HepG2 (cell line): ENCODE results near the gene UHMK1. TPM values are rescaled to one million over a fixed set of nuclear protein-coding genes. Genes with fewer than 3 reads are reported as not detected.

Experiments
- CSRNP2 ChIP-seq: sonication (generic); formaldehyde crosslinking; conservative IDR thresholded peaks from 2 replicates; pipeline ENCODE4 v1.8.0; 2022; ENCODE audit warnings: low read depth, missing genetic modification reagents
- ELF1 ChIP-seq: sonication (generic); formaldehyde crosslinking; IDR thresholded peaks from 2 replicates; pipeline ENCODE4 v1.4.0; 2020; ENCODE audit warnings: missing genetic modification reagents
- FOXK1 ChIP-seq: sonication (generic); formaldehyde crosslinking; IDR thresholded peaks from 2 replicates; pipeline ENCODE4 v1.4.0; 2020; ENCODE audit warnings: low read depth, missing genetic modification reagents, borderline replicate concordance
- KDM1A ChIP-seq: IDR thresholded peaks from 2 replicates; pipeline ENCODE4 v1.6.1; 2016; ENCODE audit warnings: missing compliant biosample characterization
- MIER2 ChIP-seq: IDR thresholded peaks from 2 replicates; pipeline ENCODE4 v1.6.1; 2016; ENCODE audit warnings: missing biosample characterization, missing genetic modification reagents
- NFIC ChIP-seq: IDR thresholded peaks from 2 replicates; pipeline ENCODE4 v1.6.1; 2012; ENCODE audit warnings: mild to moderate bottlenecking, low read length, inconsistent platforms
- RORA ChIP-seq: sonication (generic); formaldehyde crosslinking; IDR thresholded peaks from 2 replicates; pipeline ENCODE4 v1.5.0; 2020; ENCODE audit warnings: mild to moderate bottlenecking, missing genetic modification reagents, moderate library complexity
- TERF1 ChIP-seq: sonication (generic); formaldehyde crosslinking; IDR thresholded peaks from 2 replicates; pipeline ENCODE4 v1.8.0; 2022; ENCODE audit warnings: mild to moderate bottlenecking, missing genetic modification reagents, moderate library complexity
- ZBTB10 ChIP-seq: sonication (generic); formaldehyde crosslinking; IDR thresholded peaks from 2 replicates; pipeline ENCODE4 v1.4.0; 2020; ENCODE audit warnings: missing genetic modification reagents, borderline replicate concordance
- ZFX ChIP-seq: sonication (generic); formaldehyde crosslinking; IDR thresholded peaks from 2 replicates; pipeline ENCODE4 v1.4.0; 2020; ENCODE audit warnings: mild to moderate bottlenecking, low read depth, missing genetic modification reagents, moderate library complexity
- ZNF414 ChIP-seq: sonication (generic); formaldehyde crosslinking; IDR thresholded peaks from 2 replicates; pipeline ENCODE4 v1.5.0; 2020; ENCODE audit warnings: missing genetic modification reagents
- ZNF556 ChIP-seq: sonication (generic); formaldehyde crosslinking; IDR thresholded peaks from 2 replicates; pipeline ENCODE4 v1.4.0; 2020; ENCODE audit warnings: mild to moderate bottlenecking, missing genetic modification reagents, borderline replicate concordance
- ZNF746 ChIP-seq: sonication (generic); formaldehyde crosslinking; IDR thresholded peaks from 2 replicates; pipeline ENCODE4 v1.8.0; 2022; ENCODE audit warnings: mild to moderate bottlenecking, missing genetic modification reagents
- ZNF878 ChIP-seq: sonication (generic); formaldehyde crosslinking; IDR thresholded peaks from 2 replicates; pipeline ENCODE4 v1.8.1; 2023; ENCODE audit warnings: mild to moderate bottlenecking, missing genetic modification reagents, moderate library complexity
- polyA plus RNA-seq, 8 experiments: library from polyadenylated mRNA; depleted of rRNA in 3 of 8; stranded (reverse) in 7 of 8; unstranded in 1 of 8; fragments of >200 nt; fragmentation: Illumina TruSeq in 4 of 8; extraction: Trizol in 4 of 8; gene quantifications; 2 replicates each; pipeline versions ENCODE4 v1.2.1 to v1.2.3, GENCODE V29; 2011 to 2016; ENCODE audit warnings: low read depth in 4 of 8, missing spikeins in 1 of 8, mixed read lengths in 1 of 8; ENCODE audit not compliant: insufficient read depth in 1 of 8
- total RNA-seq, 5 experiments: library from RNA; depleted of rRNA; stranded (reverse); fragments of >200 nt; fragmentation: Illumina TruSeq; extraction: Trizol; gene quantifications; 2 replicates each; pipeline ENCODE4 v1.2.3, GENCODE V29; 2016; ENCODE audit warnings: low read depth in 1 of 5
- TF ChIP-seq, protein P1 (sequence below): sonication (generic); formaldehyde crosslinking; IDR thresholded peaks from 2 replicates; pipeline ENCODE4 v1.4.0; 2020; ENCODE audit warnings: missing genetic modification reagents; ENCODE audit errors: not compliant biosample characterization
- TF ChIP-seq, protein P2 (sequence below): IDR thresholded peaks from 2 replicates; pipeline ENCODE4 v1.6.1; 2016
- TF ChIP-seq, protein P3 (sequence below): sonication (generic); formaldehyde crosslinking; IDR thresholded peaks from 2 replicates; pipeline ENCODE4 v1.4.0; 2020; ENCODE audit warnings: mild to moderate bottlenecking, missing genetic modification reagents
- TF ChIP-seq, protein P4 (sequence below): sonication (generic); formaldehyde crosslinking; IDR thresholded peaks from 2 replicates; pipeline ENCODE4 v1.4.0; 2020; ENCODE audit warnings: missing genetic modification reagents

UHMK1 gene
- total and polyA plus RNA-seq, 2 of the 13 experiments (the other 11 are each of a cell fraction or from before 2014, with no cell fraction given): 12.9 to 20.0 TPM

DNA sequence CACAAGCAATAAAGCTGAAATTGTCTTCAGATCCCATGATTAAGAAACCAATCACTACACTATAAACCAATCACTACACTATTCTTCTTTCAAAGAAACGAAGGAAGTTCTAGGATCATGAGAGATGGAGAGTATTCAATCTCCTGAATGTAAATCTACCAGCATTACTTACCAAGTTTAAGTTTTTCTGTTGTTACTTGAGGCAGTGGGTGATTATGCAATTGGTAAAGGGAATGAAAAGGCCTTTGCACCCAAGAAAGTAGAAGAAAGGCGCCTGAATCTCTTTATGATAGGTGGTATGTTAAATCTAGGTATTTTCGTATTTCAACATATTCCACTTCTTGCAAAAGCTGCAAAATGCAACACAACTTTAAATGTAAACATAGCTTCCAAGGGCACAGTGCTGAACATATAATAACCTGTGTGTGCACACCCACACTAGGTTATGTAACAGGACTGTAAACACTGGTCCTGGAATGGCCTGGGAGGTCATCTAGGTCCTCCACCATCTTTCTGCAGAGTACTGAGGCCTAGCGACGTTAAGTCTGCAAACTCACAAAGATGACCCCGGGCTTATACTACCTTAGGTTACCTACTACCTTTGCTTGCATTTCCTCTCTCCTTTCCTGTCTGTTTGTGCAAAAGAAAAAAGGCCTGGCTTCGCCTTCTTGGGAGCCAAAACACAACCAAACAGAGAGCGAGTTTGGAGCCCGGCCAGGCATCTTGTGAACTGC lies 62.9 kb downstream of the UHMK1 start (continued):
- TF ChIP-seq ZBTB10 (CRISPR knock-in tag) (no peak), CSRNP2 (CRISPR knock-in tag) (no peak), ELF1 (CRISPR knock-in tag) (peak; percentile 14; the same call in 1 of the 2 replicates), ZNF746 (no peak), KDM1A (CRISPR knock-in tag) (peak; percentile 77), MIER2 (peak; percentile 53), ZNF414 (CRISPR knock-in tag) (no peak; the same call in 1 of the 2 replicates), ZFX (CRISPR knock-in tag) (peak; percentile 90), RORA (CRISPR knock-in tag) (0 out of 2 replicates have a peak, but pooled peaks have one; percentile 29), FOXK1 (CRISPR knock-in tag) (peak; percentile 99), NFIC (peak; percentile 59; the same call in 1 of the 2 replicates), TERF1 (CRISPR knock-in tag) (no peak), ZNF878 (CRISPR knock-in tag) (peak; percentile 36; the same call in 1 of the 2 replicates), ZNF556 (CRISPR knock-in tag) (peak; percentile 65; the same call in 1 of the 2 replicates)
- TF ChIP-seq, protein P1, sequence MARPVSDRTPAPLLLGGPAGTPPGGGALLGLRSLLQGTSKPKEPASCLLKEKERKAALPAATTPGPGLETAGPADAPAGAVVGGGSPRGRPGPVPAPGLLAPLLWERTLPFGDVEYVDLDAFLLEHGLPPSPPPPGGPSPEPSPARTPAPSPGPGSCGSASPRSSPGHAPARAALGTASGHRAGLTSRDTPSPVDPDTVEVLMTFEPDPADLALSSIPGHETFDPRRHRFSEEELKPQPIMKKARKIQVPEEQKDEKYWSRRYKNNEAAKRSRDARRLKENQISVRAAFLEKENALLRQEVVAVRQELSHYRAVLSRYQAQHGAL: no peak
- TF ChIP-seq, protein P2, sequence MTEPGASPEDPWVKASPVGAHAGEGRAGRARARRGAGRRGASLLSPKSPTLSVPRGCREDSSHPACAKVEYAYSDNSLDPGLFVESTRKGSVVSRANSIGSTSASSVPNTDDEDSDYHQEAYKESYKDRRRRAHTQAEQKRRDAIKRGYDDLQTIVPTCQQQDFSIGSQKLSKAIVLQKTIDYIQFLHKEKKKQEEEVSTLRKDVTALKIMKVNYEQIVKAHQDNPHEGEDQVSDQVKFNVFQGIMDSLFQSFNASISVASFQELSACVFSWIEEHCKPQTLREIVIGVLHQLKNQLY (CRISPR knock-in tag): peak; percentile 61; the same call in 1 of the 2 replicates
- TF ChIP-seq, protein P3, sequence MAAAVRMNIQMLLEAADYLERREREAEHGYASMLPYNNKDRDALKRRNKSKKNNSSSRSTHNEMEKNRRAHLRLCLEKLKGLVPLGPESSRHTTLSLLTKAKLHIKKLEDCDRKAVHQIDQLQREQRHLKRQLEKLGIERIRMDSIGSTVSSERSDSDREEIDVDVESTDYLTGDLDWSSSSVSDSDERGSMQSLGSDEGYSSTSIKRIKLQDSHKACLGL (CRISPR knock-in tag): no peak
- TF ChIP-seq, protein P4, sequence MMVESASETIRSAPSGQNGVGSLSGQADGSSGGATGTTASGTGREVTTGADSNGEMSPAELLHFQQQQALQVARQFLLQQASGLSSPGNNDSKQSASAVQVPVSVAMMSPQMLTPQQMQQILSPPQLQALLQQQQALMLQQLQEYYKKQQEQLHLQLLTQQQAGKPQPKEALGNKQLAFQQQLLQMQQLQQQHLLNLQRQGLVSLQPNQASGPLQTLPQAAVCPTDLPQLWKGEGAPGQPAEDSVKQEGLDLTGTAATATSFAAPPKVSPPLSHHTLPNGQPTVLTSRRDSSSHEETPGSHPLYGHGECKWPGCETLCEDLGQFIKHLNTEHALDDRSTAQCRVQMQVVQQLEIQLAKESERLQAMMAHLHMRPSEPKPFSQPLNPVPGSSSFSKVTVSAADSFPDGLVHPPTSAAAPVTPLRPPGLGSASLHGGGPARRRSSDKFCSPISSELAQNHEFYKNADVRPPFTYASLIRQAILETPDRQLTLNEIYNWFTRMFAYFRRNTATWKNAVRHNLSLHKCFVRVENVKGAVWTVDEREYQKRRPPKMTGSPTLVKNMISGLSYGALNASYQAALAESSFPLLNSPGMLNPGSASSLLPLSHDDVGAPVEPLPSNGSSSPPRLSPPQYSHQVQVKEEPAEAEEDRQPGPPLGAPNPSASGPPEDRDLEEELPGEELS (CRISPR knock-in tag): peak; percentile 91
